AG04450 (cell line): ENCODE data around the gene SENP1. TPM values are rescaled to one million over a fixed set of nuclear protein-coding genes. Genes with fewer than 3 reads are reported as not detected.

Experiments used
- CTCF ChIA-PET: fragments of 300-600, 350-600 bp; formaldehyde crosslinking; extraction: SDS; loops from one replicate; lab custom pipeline; 2022; ENCODE audit warnings: antibody characterized with exemption, inconsistent platforms; lab: Charles Lee
- POLR2A ChIA-PET: fragments of 350-600 bp; formaldehyde crosslinking; extraction: SDS; loops from one replicate; lab custom pipeline; 2021; ENCODE audit warnings: antibody characterized with exemption, inconsistent platforms; lab: Yijun Ruan, JAX
- DNase-seq: peaks from one replicate; pipeline ENCODE4 v3.0.0-alpha.2; 2011; ENCODE audit warnings: low read depth, low spot score
- H3K27ac ChIP-seq: one replicate; pipeline ENCODE4 v1.5.1; 2012; ENCODE audit warnings: low read depth, low read length, control low read depth
- H3K27me3 ChIP-seq: one replicate; pipeline ENCODE4 v1.6.0; 2012; ENCODE audit warnings: low read length; ENCODE audit not compliant: control insufficient read depth, insufficient read depth
- H3K4me3 ChIP-seq: 2 replicates; pipeline ENCODE4 v1.5.1; 2011; ENCODE audit warnings: mild to moderate bottlenecking, low read depth, low read length, control low read depth
- H3K9me3 ChIP-seq: 2 replicates; pipeline ENCODE4 v1.5.1; 2012; ENCODE audit warnings: low read length; ENCODE audit not compliant: control insufficient read depth, insufficient read depth
- CTCF ChIP-seq: IDR thresholded peaks from 2 replicates; pipeline ENCODE4 v1.5.1; 2011; ENCODE audit warnings: low read depth, low read length, control low read depth, inconsistent platforms
- polyA plus RNA-seq: library from polyadenylated mRNA; depleted of rRNA; stranded (reverse); fragments of >200 nt; gene quantifications from 2 replicates; pipeline ENCODE4 v1.2.3, GENCODE V29; 2011

SENP1 gene
- polyA plus RNA-seq, 1 experiment, result 26.4 TPM

- no peak for DNase-seq
- H3K9me3 ChIP-seq, result no peaks in the 10 kb centered on the region
- no peak overlapping the region for H3K4me3 ChIP-seq
- H3K27ac ChIP-seq, result no peak overlapping the region
- CTCF ChIA-PET, result no interaction called here
- POLR2A ChIA-PET, result no interaction called here
- H3K27me3 ChIP-seq, result peaks cover 32% of the 10 kb centered on the region
- no peak for TF ChIP-seq CTCF
Observed at GRCh38 chr12:48031135-48031960, 74.5 kb downstream of the SENP1 start.

GRCh38 chr12:48030173-48030650 is 75.7 kb downstream of the SENP1 start:
- CTCF ChIA-PET, result no interaction called here
- POLR2A ChIA-PET, result no interaction called here

GRCh38 chr12:48029491-48030172 is 76.2 kb downstream of the SENP1 start:
- no peak for TF ChIP-seq CTCF
- no peaks in the 10 kb centered on the region for H3K9me3 ChIP-seq
- DNase-seq, result no peak
- ChIA-PET POLR2A (no interaction called here), CTCF (no interaction called here)
- H3K4me3 ChIP-seq, result no peak overlapping the region
- H3K27ac ChIP-seq, result no peak overlapping the region
- H3K27me3 ChIP-seq, result peaks cover 46% of the 10 kb centered on the region

More at GRCh38 chr12:48030173-48030650, 75.7 kb downstream of the SENP1 start:
- no peak for TF ChIP-seq CTCF
- DNase-seq, result no peak
- no peak overlapping the region for H3K27ac ChIP-seq
- H3K9me3 ChIP-seq, result no peaks in the 10 kb centered on the region
- no peak overlapping the region for H3K4me3 ChIP-seq
- H3K27me3 ChIP-seq, result peaks cover 40% of the 10 kb centered on the region

- ChIA-PET CTCF (no interaction called here), POLR2A (no interaction called here)
- no peak for TF ChIP-seq CTCF
- DNase-seq, result no peak
- H3K4me3 ChIP-seq, result no peak overlapping the region
- peaks cover 46% of the 10 kb centered on the region for H3K27me3 ChIP-seq
- no peak overlapping the region for H3K27ac ChIP-seq
- H3K9me3 ChIP-seq, result no peaks in the 10 kb centered on the region
Observed at GRCh38 chr12:48028541-48029431, 77.1 kb downstream of the SENP1 start.
